PFSK-1 (cell line): ENCODE measurements around the gene GPRIN1.

Experiments
- POLR2AphosphoS5 ChIP-seq: IDR thresholded peaks from 2 replicates; pipeline ENCODE4 v1.6.1; 2012; ENCODE audit warnings: low read depth, mild to moderate bottlenecking, control low read depth, low read length, moderate library complexity
- REST ChIP-seq, 2 experiments: IDR thresholded peaks; 2 replicates each; pipeline versions ENCODE4 v1.6.1 to v1.8.0; 2011 to 2012; ENCODE audit warnings: low read depth in 2 of 2, low read length in 2 of 2, control low read depth in 1 of 2, inconsistent platforms in 1 of 2, mild to moderate bottlenecking in 1 of 2, moderate library complexity in 1 of 2; ENCODE audit not compliant: insufficient read depth in 1 of 2
- SIN3A ChIP-seq: IDR thresholded peaks from 2 replicates; pipeline ENCODE4 v1.6.1; 2012; ENCODE audit warnings: mild to moderate bottlenecking, low read length, moderate library complexity, borderline replicate concordance; ENCODE audit not compliant: insufficient read depth
- TAF1 ChIP-seq: IDR thresholded peaks from 2 replicates; pipeline ENCODE4 v1.6.1; 2012; ENCODE audit warnings: low read length, control low read depth, borderline replicate concordance; ENCODE audit not compliant: insufficient read depth

- TF ChIP-seq POLR2AphosphoS5 (no peak), TAF1 (no peak), REST (IDR thresholded peaks at IDR 0.05; ENCODE audit: insufficient read depth in 1 of 2, low read depth in 2 of 2, low read length in 2 of 2) (no peak), SIN3A (no peak)
Measured at GRCh38 chr5:176606875-176607274, 3.1 kb downstream of the GPRIN1 start.
